Measurements from ENCODE around the gene TMC1.

TMC1 gene

DNA sequence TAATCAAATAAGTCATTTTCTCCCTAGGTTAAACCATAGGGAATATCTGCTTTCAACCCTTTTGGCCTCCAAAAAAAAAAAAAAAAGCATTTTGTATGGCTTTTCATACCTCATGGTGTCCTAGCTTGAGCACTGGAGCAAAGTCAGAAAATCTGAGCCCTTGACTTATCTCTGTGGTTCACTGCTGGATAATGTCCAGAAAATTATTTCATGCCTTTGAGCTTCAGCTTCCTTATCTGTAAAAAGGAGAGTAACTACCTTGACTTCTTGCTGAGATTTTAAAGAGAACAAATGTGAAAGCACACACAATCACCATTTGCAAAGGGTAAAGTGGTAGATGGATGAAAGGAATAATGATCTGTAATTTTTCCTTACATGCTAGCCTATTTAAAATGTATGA is 265.5 kb downstream of the TMC1 start:
- no peak for TF ChIP-seq ZNF8 (CRISPR knock-in tag; IDR thresholded peaks at IDR 0.05)
- TF ChIP-seq TOX (CRISPR knock-in tag; IDR thresholded peaks at IDR 0.05; ENCODE audit: borderline replicate concordance) = no peak
- no peak for TF ChIP-seq ZFP3 (CRISPR knock-in tag; IDR thresholded peaks at IDR 0.05)
- no peak for TF ChIP-seq ISL1 (CRISPR knock-in tag; IDR thresholded peaks at IDR 0.05)
- TF ChIP-seq ZC3H10 (CRISPR knock-in tag; IDR thresholded peaks at IDR 0.05) = no peak
- TF ChIP-seq, protein P1, sequence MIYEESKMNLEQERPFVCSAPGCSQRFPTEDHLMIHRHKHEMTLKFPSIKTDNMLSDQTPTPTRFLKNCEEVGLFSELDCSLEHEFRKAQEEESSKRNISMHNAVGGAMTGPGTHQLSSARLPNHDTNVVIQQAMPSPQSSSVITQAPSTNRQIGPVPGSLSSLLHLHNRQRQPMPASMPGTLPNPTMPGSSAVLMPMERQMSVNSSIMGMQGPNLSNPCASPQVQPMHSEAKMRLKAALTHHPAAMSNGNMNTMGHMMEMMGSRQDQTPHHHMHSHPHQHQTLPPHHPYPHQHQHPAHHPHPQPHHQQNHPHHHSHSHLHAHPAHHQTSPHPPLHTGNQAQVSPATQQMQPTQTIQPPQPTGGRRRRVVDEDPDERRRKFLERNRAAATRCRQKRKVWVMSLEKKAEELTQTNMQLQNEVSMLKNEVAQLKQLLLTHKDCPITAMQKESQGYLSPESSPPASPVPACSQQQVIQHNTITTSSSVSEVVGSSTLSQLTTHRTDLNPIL (CRISPR knock-in tag; IDR thresholded peaks at IDR 0.05; ENCODE audit: low read depth) = no peak
- TF ChIP-seq ZNF565 (CRISPR knock-in tag; conservative IDR thresholded peaks at IDR 0.05; ENCODE audit: low read depth) = no peak
- no peak for TF ChIP-seq ARNTL (CRISPR knock-in tag; IDR thresholded peaks at IDR 0.05; ENCODE audit: borderline replicate concordance, low read depth)
- no peak for TF ChIP-seq ZFP30 (CRISPR knock-in tag; IDR thresholded peaks at IDR 0.05)
- TF ChIP-seq, protein P2, sequence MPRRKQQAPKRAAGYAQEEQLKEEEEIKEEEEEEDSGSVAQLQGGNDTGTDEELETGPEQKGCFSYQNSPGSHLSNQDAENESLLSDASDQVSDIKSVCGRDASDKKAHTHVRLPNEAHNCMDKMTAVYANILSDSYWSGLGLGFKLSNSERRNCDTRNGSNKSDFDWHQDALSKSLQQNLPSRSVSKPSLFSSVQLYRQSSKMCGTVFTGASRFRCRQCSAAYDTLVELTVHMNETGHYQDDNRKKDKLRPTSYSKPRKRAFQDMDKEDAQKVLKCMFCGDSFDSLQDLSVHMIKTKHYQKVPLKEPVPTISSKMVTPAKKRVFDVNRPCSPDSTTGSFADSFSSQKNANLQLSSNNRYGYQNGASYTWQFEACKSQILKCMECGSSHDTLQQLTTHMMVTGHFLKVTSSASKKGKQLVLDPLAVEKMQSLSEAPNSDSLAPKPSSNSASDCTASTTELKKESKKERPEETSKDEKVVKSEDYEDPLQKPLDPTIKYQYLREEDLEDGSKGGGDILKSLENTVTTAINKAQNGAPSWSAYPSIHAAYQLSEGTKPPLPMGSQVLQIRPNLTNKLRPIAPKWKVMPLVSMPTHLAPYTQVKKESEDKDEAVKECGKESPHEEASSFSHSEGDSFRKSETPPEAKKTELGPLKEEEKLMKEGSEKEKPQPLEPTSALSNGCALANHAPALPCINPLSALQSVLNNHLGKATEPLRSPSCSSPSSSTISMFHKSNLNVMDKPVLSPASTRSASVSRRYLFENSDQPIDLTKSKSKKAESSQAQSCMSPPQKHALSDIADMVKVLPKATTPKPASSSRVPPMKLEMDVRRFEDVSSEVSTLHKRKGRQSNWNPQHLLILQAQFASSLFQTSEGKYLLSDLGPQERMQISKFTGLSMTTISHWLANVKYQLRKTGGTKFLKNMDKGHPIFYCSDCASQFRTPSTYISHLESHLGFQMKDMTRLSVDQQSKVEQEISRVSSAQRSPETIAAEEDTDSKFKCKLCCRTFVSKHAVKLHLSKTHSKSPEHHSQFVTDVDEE (CRISPR knock-in tag; IDR thresholded peaks at IDR 0.05) = no peak
- TF ChIP-seq RARB (CRISPR knock-in tag; IDR thresholded peaks at IDR 0.05) = no peak
- TF ChIP-seq ESRRG (CRISPR knock-in tag; IDR thresholded peaks at IDR 0.05) = no peak
- TF ChIP-seq, protein P3, sequence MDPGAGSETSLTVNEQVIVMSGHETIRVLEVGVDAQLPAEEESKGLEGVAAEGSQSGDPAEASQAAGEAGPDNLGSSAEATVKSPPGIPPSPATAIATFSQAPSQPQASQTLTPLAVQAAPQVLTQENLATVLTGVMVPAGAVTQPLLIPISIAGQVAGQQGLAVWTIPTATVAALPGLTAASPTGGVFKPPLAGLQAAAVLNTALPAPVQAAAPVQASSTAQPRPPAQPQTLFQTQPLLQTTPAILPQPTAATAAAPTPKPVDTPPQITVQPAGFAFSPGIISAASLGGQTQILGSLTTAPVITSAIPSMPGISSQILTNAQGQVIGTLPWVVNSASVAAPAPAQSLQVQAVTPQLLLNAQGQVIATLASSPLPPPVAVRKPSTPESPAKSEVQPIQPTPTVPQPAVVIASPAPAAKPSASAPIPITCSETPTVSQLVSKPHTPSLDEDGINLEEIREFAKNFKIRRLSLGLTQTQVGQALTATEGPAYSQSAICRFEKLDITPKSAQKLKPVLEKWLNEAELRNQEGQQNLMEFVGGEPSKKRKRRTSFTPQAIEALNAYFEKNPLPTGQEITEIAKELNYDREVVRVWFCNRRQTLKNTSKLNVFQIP (CRISPR knock-in tag; IDR thresholded peaks at IDR 0.05; ENCODE audit: borderline replicate concordance, low read depth) = no peak
- no peak for TF ChIP-seq BACH2 (CRISPR knock-in tag; IDR thresholded peaks at IDR 0.05; ENCODE audit: borderline replicate concordance)
- no peak for ATAC-seq

DNA sequence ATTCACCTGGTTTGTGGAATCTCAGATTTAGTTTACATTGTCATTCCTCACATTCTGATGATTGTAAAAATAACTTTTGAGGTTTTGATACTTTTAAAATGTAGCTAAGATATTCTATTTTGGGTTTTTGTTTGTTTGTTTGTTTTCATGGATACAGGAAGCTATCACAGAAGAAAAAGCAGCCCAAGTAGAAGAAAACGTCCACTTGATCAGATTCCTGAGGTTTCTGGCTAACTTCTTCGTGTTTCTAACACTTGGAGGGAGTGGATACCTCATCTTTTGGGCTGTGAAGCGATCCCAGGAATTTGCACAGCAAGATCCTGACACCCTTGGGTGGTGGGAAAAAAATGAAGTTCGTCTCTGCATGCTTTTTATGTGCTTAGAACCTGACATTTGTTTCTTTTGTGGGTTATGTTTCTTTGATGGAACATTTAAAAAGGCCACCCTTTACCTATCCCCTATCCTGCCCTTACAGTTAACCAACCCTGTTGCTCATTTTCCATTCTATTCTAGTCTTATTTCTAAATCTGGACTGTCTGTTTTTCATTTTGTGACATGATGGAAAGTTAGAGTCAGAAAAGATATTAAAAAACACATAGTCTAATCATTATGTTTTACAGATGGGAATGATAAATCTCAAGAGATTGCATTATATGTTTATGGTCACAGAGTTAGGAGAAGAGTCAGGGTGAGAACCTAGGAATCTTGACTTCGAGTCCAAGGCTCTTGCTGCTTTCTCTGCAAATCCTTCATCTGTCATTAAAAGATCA is 267.7 kb downstream of the TMC1 start:
- no peak for TF ChIP-seq ZFP30 (CRISPR knock-in tag; IDR thresholded peaks at IDR 0.05)
- TF ChIP-seq, protein P4, sequence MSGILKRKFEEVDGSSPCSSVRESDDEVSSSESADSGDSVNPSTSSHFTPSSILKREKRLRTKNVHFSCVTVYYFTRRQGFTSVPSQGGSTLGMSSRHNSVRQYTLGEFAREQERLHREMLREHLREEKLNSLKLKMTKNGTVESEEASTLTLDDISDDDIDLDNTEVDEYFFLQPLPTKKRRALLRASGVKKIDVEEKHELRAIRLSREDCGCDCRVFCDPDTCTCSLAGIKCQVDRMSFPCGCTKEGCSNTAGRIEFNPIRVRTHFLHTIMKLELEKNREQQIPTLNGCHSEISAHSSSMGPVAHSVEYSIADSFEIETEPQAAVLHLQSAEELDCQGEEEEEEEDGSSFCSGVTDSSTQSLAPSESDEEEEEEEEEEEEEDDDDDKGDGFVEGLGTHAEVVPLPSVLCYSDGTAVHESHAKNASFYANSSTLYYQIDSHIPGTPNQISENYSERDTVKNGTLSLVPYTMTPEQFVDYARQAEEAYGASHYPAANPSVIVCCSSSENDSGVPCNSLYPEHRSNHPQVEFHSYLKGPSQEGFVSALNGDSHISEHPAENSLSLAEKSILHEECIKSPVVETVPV (CRISPR knock-in tag; IDR thresholded peaks at IDR 0.05) = no peak
- TF ChIP-seq, protein P2 (CRISPR knock-in tag; IDR thresholded peaks at IDR 0.05) = no peak
- TF ChIP-seq, protein P1 (CRISPR knock-in tag; IDR thresholded peaks at IDR 0.05; ENCODE audit: low read depth) = no peak
- no peak for TF ChIP-seq ARNTL (CRISPR knock-in tag; IDR thresholded peaks at IDR 0.05; ENCODE audit: borderline replicate concordance, low read depth)
- no peak for TF ChIP-seq ISL1 (CRISPR knock-in tag; IDR thresholded peaks at IDR 0.05)
- no peak for TF ChIP-seq ZNF70 (CRISPR knock-in tag; IDR thresholded peaks at IDR 0.05)
- no peak for TF ChIP-seq TOX (CRISPR knock-in tag; IDR thresholded peaks at IDR 0.05; ENCODE audit: borderline replicate concordance)
- no peak for TF ChIP-seq RARB (CRISPR knock-in tag; IDR thresholded peaks at IDR 0.05)
- ATAC-seq = no peak

Data from SK-N-SH treated with all-trans-retinoic acid at 6 μM for 48 hours (cell line).